Activated B cell treated with CpG ODN at 0.5 μM for 24 hours (primary cell): ENCODE results near the gene ZNF362. TPM values are rescaled to one million over a fixed set of nuclear protein-coding genes. Genes with fewer than 3 reads are reported as not detected.

Experiments
- ATAC-seq: fragments of 200-7000 bp; cut with Tn5 transposase; one replicate; pipeline ENCODE4 v1.10.0; 2021; ENCODE audit warnings: low read depth, mild to moderate bottlenecking, moderate library complexity
- CTCF ChIA-PET: fragments of 350-600 bp; sonication (Branson Sonifier 250); formaldehyde crosslinking; loops from one replicate; lab custom pipeline; 2021; ENCODE audit warnings: antibody characterized with exemption; lab: Charles Lee
- POLR2A ChIA-PET: fragments of 350-600 bp; sonication (Branson Sonifier 250); formaldehyde crosslinking; loops from one replicate; lab custom pipeline; 2021; ENCODE audit warnings: antibody characterized with exemption; lab: Charles Lee
- DNase-seq: peaks from one replicate; pipeline ENCODE4 v3.0.0; 2022
- H3K27ac Mint-ChIP-seq: one replicate; pipeline ENCODE4 v1.8.0; 2020; ENCODE audit warnings: mixed read lengths
- H3K27me3 Mint-ChIP-seq: one replicate; pipeline ENCODE4 v1.8.0; 2021; ENCODE audit warnings: mixed read lengths
- H3K36me3 Mint-ChIP-seq: one replicate; pipeline ENCODE4 v1.8.0; 2021; ENCODE audit warnings: low read depth, mixed read lengths
- H3K4me1 Mint-ChIP-seq: one replicate; pipeline ENCODE4 v1.8.0; 2021; ENCODE audit warnings: mixed read lengths
- H3K4me3 Mint-ChIP-seq: one replicate; pipeline ENCODE4 v1.8.0; 2020; ENCODE audit warnings: mild to moderate bottlenecking, mixed read lengths
- H3K9me3 Mint-ChIP-seq: one replicate; pipeline ENCODE4 v1.8.0; 2020; ENCODE audit warnings: mixed read lengths
- intact Hi-C: fragments of 100-400 bp; cut with micrococcal nuclease; formaldehyde crosslinking; loops from one replicate; pipeline ENCODE4 v1.15.1; 2024
- total RNA-seq: library from RNA; stranded (reverse); gene quantifications from 2 replicates; pipeline ENCODE4 v1.2.3, GENCODE V29; 2022
- TF ChIP-seq, protein P1 (sequence below): fragments of 200-600 bp; IDR thresholded peaks from one replicate; pipeline ENCODE4 v1.8.0; 2022; ENCODE audit warnings: antibody characterized with exemption, mild to moderate bottlenecking

Gene ZNF362
- total RNA-seq, 1 donor from 2014 or later = 17.7 TPM

DNA sequence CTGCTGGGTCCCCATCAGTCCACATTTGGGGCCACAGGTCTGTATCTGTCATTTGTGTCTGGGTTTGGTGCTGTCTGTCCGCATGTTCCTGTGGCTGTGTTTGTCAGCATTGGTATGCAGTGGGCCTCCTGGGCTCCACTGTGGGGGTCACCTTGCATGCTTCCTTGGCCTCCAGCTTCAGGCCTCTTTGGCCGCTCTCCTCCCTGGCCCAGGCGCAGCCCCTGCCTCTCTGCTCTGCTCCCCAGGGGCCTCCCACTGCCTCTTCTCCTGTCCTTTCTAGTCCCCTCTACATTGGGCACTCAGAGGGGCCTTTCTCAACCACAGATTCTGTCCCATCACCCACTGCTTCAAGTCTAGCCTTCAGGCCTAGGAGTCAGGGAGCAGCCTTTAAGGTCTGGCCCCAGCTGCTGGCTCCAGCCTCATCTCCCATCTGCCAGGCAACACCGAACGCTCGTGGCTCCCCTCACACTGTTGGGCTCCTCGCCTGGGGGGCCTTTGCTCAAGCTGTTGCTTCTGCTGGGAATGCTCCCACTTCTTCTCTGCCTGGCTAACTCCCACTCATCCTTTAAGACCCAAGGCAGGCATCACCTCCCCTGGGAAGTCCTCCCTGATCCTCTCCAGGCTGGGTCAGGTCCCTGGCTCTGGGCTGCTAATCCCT lies 14.6 kb downstream of the ZNF362 start:
- ChIA-PET CTCF (no interaction called here), POLR2A (no interaction called here)
- DNase-seq (no peak), ATAC-seq (no peak)
- intact Hi-C loops = no loop called here
- Mint-ChIP-seq H3K27ac (no peak overlapping the region), H3K27me3 (no peaks in the 10 kb centered on the region), H3K4me1 (peaks cover 20% of the 10 kb centered on the region), H3K9me3 (no peaks in the 10 kb centered on the region), H3K36me3 (peaks cover 11% of the 10 kb centered on the region), H3K4me3 (no peak overlapping the region)
- TF ChIP-seq, protein P1, sequence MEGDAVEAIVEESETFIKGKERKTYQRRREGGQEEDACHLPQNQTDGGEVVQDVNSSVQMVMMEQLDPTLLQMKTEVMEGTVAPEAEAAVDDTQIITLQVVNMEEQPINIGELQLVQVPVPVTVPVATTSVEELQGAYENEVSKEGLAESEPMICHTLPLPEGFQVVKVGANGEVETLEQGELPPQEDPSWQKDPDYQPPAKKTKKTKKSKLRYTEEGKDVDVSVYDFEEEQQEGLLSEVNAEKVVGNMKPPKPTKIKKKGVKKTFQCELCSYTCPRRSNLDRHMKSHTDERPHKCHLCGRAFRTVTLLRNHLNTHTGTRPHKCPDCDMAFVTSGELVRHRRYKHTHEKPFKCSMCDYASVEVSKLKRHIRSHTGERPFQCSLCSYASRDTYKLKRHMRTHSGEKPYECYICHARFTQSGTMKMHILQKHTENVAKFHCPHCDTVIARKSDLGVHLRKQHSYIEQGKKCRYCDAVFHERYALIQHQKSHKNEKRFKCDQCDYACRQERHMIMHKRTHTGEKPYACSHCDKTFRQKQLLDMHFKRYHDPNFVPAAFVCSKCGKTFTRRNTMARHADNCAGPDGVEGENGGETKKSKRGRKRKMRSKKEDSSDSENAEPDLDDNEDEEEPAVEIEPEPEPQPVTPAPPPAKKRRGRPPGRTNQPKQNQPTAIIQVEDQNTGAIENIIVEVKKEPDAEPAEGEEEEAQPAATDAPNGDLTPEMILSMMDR = no peak

DNA sequence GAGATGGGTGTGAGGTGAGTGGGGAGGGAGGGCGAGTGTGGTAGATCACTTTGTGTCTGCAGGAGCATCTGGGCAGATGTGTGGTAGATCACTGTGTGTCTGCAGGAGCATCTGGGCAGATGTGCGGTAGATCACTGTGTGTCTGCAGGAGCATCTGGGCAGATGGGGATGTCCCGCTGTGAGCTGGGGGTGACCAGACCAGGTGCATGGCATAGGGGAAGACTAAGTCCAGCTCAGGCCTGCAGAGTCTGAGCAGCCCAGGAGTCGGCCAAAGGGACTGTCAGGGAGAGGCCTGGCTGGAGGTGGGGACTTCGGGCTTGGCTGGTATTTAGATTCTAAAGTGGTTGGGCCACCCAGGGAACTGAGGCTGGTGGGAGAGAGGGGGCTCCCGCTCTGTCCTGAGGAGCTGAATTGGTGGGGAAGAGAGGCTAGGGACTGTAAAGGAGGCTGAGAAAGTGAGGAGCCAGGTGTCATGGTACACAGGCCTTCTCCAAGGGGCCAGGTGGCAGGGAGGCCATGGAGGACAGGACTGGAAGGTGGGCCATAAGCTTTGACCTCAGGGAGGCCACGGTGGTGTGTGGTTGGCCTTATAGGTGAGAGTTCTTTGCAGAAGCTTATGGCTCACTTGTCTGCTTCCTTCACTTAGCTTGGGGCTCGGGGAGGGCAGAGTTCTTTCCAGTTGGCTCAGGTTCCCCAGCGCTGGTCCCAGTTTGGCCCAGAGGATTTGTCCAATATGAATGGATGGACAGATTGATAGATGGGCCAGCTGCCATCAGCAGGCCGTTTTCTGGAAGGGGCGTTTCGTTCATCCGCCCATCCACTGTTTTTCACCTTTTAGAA lies 15.6 kb downstream of the ZNF362 start:
- H3K4me3 Mint-ChIP-seq = no peak overlapping the region
- peaks cover 20% of the 10 kb centered on the region for H3K4me1 Mint-ChIP-seq
- no peaks in the 10 kb centered on the region for H3K27me3 Mint-ChIP-seq
- ChIA-PET POLR2A (no interaction called here), CTCF (no interaction called here)
- TF ChIP-seq, protein P1 = no peak
- H3K27ac Mint-ChIP-seq = no peak overlapping the region
- H3K36me3 Mint-ChIP-seq = peaks cover 15% of the 10 kb centered on the region
- H3K9me3 Mint-ChIP-seq = no peaks in the 10 kb centered on the region
- ATAC-seq = no peak
- intact Hi-C loops = no loop called here
- DNase-seq = no peak

DNA sequence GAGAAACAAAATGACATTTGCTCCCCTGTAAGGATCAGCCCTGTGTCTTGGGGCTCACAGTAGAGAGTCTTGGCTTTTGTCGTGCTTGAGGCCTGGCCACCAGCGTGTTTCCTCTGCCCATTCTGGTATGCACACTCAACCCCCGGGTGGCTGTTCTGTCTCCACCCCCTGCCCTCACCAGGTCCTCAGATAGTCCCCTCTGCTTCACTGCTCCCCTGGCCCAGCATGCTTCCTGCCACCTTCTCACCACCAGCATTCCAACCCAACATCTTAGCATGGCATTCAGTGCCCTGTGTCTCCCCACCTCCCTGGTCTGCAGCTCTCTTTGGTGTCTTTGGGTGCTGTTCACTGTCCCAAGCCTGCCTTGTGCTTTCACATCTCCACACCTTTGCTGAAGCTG lies 16.2 kb downstream of the ZNF362 start:
- ChIA-PET POLR2A (no interaction called here), CTCF (no interaction called here)
- H3K27ac Mint-ChIP-seq = no peak overlapping the region
- TF ChIP-seq, protein P1 = no peak
- H3K27me3 Mint-ChIP-seq = no peaks in the 10 kb centered on the region
- DNase-seq (no peak), ATAC-seq (no peak)
- no peak overlapping the region for H3K4me3 Mint-ChIP-seq
- H3K4me1 Mint-ChIP-seq = peaks cover 20% of the 10 kb centered on the region
- intact Hi-C loops = no loop called here
- H3K36me3 Mint-ChIP-seq = peaks cover 21% of the 10 kb centered on the region
- H3K9me3 Mint-ChIP-seq = no peaks in the 10 kb centered on the region

DNA sequence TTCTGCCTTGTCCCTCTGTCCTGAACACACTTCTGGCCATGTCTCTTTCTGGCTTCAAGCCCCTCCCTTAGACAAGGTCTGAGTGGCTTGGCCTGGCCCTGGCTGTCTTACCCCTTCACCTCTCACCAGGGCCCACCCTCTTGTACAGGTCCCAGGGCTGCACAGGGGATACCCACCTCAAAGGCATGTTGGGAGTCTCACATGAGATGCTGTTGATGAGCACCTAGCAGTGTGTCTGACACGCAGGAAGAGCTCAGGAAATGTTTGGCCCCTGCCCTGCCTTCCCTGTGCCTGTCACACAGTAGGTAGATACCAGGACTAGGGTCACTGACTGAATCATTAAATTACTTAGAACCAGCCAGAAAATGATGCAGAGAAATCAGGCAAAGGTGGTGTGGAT lies 16.6 kb downstream of the ZNF362 start:
- no peak overlapping the region for H3K4me3 Mint-ChIP-seq

More for the DNA sequence above, 16.6 kb downstream of the ZNF362 start:
- no peak for DNase-seq
- peaks cover 20% of the 10 kb centered on the region for H3K36me3 Mint-ChIP-seq
- ChIA-PET POLR2A (no interaction called here), CTCF (interaction anchor here (1.0 kb wide), 1 partner anchor 97 kb away, joined by 3 read pairs; no protein-coding TSS in a partner anchor)
- intact Hi-C loops = no loop called here
- TF ChIP-seq, protein P1 = no peak
- no peak overlapping the region for H3K27ac Mint-ChIP-seq
- no peaks in the 10 kb centered on the region for H3K27me3 Mint-ChIP-seq
- H3K9me3 Mint-ChIP-seq = no peaks in the 10 kb centered on the region
- ATAC-seq = no peak
- H3K4me1 Mint-ChIP-seq = peaks cover 20% of the 10 kb centered on the region
